Duodenal mucosa (tissue), 2 donors: ENCODE results near the gene UHMK1.
"Not testable (repeated sequence)": the region's sequence is repeated elsewhere in the genome, so short reads cannot be mapped to it uniquely, and the experiment has no call there.

Source experiments
- H3K27ac ChIP-seq: one replicate; pipeline ENCODE4 v1.7.0; 2013; ENCODE audit warnings: low read depth, low read length
- H3K27me3 ChIP-seq, 2 donors: one replicate each; pipeline ENCODE4 v1.7.0; 2013; ENCODE audit warnings: low read length in 2 of 2, control low read depth in 1 of 2; ENCODE audit not compliant: insufficient read depth in 2 of 2, control insufficient read depth in 1 of 2
- H3K36me3 ChIP-seq, 2 donors: one replicate each; pipeline ENCODE4 v1.7.0; 2013; ENCODE audit warnings: low read length in 2 of 2, control low read depth in 1 of 2; ENCODE audit not compliant: insufficient read depth in 2 of 2, control insufficient read depth in 1 of 2
- H3K4me1 ChIP-seq, 2 donors: one replicate each; pipeline ENCODE4 v1.7.0; 2013; ENCODE audit warnings: low read length in 2 of 2, control low read depth in 1 of 2; ENCODE audit not compliant: insufficient read depth in 2 of 2, control insufficient read depth in 1 of 2
- H3K4me3 ChIP-seq, 2 donors: one replicate each; pipeline ENCODE4 v1.7.0; 2013; ENCODE audit warnings: low read length in 2 of 2, low read depth in 1 of 2
- H3K9ac ChIP-seq, 2 donors: one replicate each; pipeline ENCODE4 v1.7.0; 2013; ENCODE audit warnings: low read length in 2 of 2, low read depth in 1 of 2
- H3K9me3 ChIP-seq, 2 donors: one replicate each; pipeline ENCODE4 v1.7.0; 2013; ENCODE audit warnings: low read length in 2 of 2, control low read depth in 1 of 2; ENCODE audit not compliant: control insufficient read depth in 1 of 2

Gene UHMK1

GRCh38 chr1:162561616-162562469, 64.2 kb downstream of the UHMK1 start, which contains the start of gene UAP1:
Gene UAP1, plus strand, starts transcription at chr1:162561722. Its CDS starts 4,347 bp downstream, at chr1:162566069.
- no peaks in the 10 kb centered on the region for H3K27me3 ChIP-seq
- H3K4me3 ChIP-seq, result peak within 1 kb of the TSS; percentile 86 to 94
- peak within 1 kb of the TSS; percentile 94 for H3K27ac ChIP-seq
- H3K9me3 ChIP-seq, result no peaks in the 10 kb centered on the region
- H3K4me1 ChIP-seq, result peaks cover 29 to 36% of the 10 kb centered on the region in 2 donors
- peak within 1 kb of the TSS; percentile 94 to 95 for H3K9ac ChIP-seq
- H3K36me3 ChIP-seq, result peaks cover 0 to 2% of the 10 kb centered on the region in 2 donors

- Histone ChIP-seq H3K4me1 (peaks cover 29 to 42% of the 10 kb centered on the region in 2 donors), H3K9me3 (no peaks in the 10 kb centered on the region), H3K36me3 (peaks cover 0 to 7% of the 10 kb centered on the region in 2 donors), H3K27me3 (no peaks in the 10 kb centered on the region), H3K4me3 (peak overlapping the region; percentile 86 to 94), H3K27ac (peak overlapping the region; percentile 94), H3K9ac (peak overlapping the region; percentile 94 to 95)
These were observed 64.8 kb downstream of the UHMK1 start for GRCh38 chr1:162562470-162562828.

GRCh38 chr1:162564762-162565218, 67.2 kb downstream of the UHMK1 start:
- Histone ChIP-seq H3K27me3 (no peaks in the 10 kb centered on the region), H3K9ac (no peak overlapping the region), H3K4me1 (peaks cover 38 to 57% of the 10 kb centered on the region in 2 donors), H3K9me3 (no peaks in the 10 kb centered on the region), H3K27ac (no peak overlapping the region), H3K36me3 (peaks cover 0 to 14% of the 10 kb centered on the region in 2 donors), H3K4me3 (peak overlapping the region; percentile 28 to 40)

- Histone ChIP-seq H3K36me3 (peaks cover 0 to 14% of the 10 kb centered on the region in 2 donors), H3K27ac (no peak overlapping the region), H3K4me3 (no peak overlapping the region), H3K9me3 (no peaks in the 10 kb centered on the region), H3K9ac (no peak overlapping the region), H3K4me1 (peaks cover 37 to 55% of the 10 kb centered on the region in 2 donors), H3K27me3 (no peaks in the 10 kb centered on the region)
These were observed 67.8 kb downstream of the UHMK1 start for GRCh38 chr1:162565460-162565859.

GRCh38 chr1:162566870-162567269, 69.3 kb downstream of the UHMK1 start:
- H3K9ac ChIP-seq, result no peak overlapping the region

GRCh38 chr1:162568802-162569201, 71.2 kb downstream of the UHMK1 start:
- Histone ChIP-seq H3K36me3 (peaks cover 0 to 14% of the 10 kb centered on the region in 2 donors), H3K4me1 (peaks cover 28 to 61% of the 10 kb centered on the region in 2 donors), H3K27me3 (no peaks in the 10 kb centered on the region), H3K9ac (no peak overlapping the region), H3K4me3 (no peak overlapping the region), H3K9me3 (no peaks in the 10 kb centered on the region), H3K27ac (no peak overlapping the region)

More at GRCh38 chr1:162566870-162567269, 69.3 kb downstream of the UHMK1 start:
- Histone ChIP-seq H3K27ac (no peak overlapping the region), H3K36me3 (peaks cover 0 to 14% of the 10 kb centered on the region in 2 donors), H3K9me3 (no peaks in the 10 kb centered on the region), H3K4me1 (peaks cover 35 to 59% of the 10 kb centered on the region in 2 donors), H3K27me3 (no peaks in the 10 kb centered on the region), H3K4me3 (no peak overlapping the region)

GRCh38 chr1:162570718-162571117, 73.1 kb downstream of the UHMK1 start:
- Histone ChIP-seq H3K4me1 (peaks cover 14 to 47% of the 10 kb centered on the region in 2 donors), H3K27me3 (no peaks in the 10 kb centered on the region), H3K4me3 (no peak overlapping the region), H3K9ac (no peak overlapping the region), H3K27ac (no peak overlapping the region), H3K9me3 (no peaks in the 10 kb centered on the region), H3K36me3 (peaks cover 0 to 14% of the 10 kb centered on the region in 2 donors)

GRCh38 chr1:162571121-162571520, 73.5 kb downstream of the UHMK1 start:
- H3K27ac ChIP-seq, H3K4me3 ChIP-seq, H3K9me3 ChIP-seq, H3K9ac ChIP-seq, H3K27me3 ChIP-seq: not testable (repeated sequence)
- Histone ChIP-seq H3K36me3 (peaks cover 0 to 14% of the 10 kb centered on the region in 2 donors), H3K4me1 (peaks cover 14 to 43% of the 10 kb centered on the region in 2 donors)

- Histone ChIP-seq H3K9me3 (no peaks in the 10 kb centered on the region), H3K27ac (no peak overlapping the region), H3K36me3 (peaks cover 0 to 14% of the 10 kb centered on the region in 2 donors), H3K9ac (no peak overlapping the region), H3K27me3 (no peaks in the 10 kb centered on the region), H3K4me3 (no peak overlapping the region), H3K4me1 (peaks cover 14 to 43% of the 10 kb centered on the region in 2 donors)
These were observed 74.1 kb downstream of the UHMK1 start for GRCh38 chr1:162571696-162572095.

GRCh38 chr1:162573136-162573535, 75.5 kb downstream of the UHMK1 start:
- no peak overlapping the region for H3K27ac ChIP-seq
- H3K4me1 ChIP-seq, result peaks cover 14 to 34% of the 10 kb centered on the region in 2 donors
- no peak overlapping the region for H3K4me3 ChIP-seq

More at GRCh38 chr1:162573136-162573535, 75.5 kb downstream of the UHMK1 start:
- Histone ChIP-seq H3K9ac (no peak overlapping the region), H3K27me3 (no peaks in the 10 kb centered on the region), H3K9me3 (no peaks in the 10 kb centered on the region), H3K36me3 (peaks cover 0 to 7% of the 10 kb centered on the region in 2 donors)
